ENCODE measurements around the gene ADD2.
"Not testable (repeated sequence)": the region's sequence is repeated elsewhere in the genome, so short reads cannot be mapped to it uniquely, and the experiment has no call there.

ADD2 gene

DNA sequence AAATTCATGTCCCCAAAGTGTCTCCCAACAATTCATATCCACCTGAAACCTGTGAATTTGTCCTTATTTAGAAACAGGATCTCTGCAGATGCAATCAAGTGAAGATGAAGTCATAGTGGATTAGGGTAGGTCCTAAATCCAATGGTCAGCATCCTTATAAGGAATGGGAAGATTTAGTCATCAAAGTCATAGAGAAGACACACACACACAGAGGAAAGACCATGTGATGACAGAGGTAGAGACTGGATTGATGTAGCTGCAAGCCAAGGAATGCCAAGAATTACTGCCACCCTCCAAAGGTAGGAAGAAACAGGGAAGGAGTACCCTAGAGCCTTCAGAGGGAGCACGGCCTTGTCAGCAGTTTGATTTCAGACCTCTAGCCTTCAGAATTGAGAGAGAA, 17.7 kb downstream of the ADD2 start:
- no peak for ATAC-seq

DNA sequence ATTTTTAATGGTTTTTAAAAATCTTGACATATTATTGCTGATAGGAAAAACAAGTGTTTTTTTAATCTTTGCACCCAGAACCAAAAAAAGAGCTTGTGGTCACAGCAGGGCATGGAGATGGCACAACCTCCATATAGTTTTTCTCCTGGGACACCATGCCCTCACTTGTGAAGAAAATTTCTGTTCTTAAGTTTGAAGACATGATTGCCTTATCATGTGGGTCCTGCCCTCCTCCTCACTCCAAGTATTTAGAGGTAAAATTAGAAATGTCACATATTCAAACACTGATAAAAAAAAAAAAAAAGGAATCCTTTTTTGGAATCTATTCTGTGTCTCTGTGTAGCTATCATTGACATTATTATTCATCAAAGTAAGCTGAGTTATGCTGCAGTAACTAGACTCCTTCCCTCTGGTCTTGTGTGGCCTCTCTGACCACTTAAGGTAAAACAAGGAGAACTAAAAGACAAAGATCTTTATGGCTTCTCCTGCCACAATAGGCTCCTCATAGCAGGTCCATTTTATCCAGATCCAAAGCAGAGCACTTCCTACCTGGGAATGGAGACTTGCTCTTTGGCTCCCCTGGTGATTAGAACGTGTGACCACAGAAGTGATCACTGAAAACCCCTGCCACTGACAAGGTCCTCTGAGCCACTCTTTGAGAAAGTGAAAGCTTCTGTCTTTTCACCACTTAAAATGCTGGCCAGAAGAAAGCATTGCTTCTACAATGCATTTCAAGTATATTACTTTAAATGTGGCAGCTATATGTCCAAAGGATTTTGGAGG, 19.8 kb downstream of the ADD2 start:
- no peak for ATAC-seq

DNA sequence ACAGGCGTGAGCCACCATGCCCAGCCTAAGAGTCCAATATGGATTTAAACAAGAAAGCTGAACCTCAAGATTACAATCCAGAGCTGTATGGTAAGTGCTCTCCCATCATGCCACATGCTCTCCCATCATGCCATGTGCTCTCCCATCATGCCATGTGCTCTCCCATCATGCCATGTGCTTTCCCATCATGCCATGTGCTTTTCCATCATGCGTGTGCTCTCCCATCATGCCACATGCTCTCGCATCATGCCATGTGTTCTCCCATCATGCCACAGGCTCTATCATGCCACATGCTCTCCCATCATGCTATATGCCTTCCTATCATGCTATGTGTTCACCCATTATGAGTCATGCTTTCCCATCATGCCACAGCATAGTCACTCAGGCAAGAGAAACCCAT, 20.7 kb downstream of the ADD2 start:
- no peak for ATAC-seq

DNA sequence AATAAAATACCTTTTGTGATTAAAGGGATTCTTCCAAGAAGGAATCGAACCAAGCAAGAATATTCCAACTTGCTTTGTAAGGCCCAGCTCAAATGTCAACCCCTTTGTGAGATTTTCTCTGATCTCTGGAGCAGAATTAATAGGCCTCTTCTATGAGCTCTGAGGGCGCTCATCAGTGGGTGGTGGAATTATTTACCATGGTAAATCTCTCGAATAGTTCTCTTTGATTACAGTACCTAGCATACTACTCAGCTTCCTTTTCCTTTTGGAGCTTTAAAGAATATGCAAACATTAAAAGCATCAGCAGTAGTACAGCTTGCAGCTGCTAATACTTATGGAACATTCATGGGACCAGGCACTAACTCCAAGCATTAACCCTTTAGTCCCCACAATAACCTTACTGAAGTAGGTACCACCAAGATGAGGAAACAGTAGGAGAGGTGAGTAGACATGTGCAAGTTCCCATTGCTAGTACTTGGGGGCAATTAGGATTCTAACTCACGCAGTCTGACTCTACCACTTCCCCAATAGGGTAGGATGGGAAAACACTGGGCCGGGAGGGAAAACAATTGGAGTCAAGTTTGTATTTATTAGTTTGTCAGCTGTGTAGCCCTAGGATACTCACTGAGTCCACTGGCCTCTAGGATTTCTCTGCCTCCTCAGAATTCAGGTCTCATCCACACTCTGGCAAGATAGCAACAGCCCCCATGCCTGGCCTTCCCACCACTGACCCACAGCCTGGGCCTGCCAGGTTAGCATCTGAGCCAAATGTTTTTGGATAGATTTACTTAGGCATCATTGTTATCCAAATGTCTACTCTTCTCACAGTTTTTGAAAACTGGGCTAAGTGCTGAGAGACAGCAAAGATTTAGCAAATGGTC, 21.7 kb downstream of the ADD2 start:
- no peak for ATAC-seq

DNA sequence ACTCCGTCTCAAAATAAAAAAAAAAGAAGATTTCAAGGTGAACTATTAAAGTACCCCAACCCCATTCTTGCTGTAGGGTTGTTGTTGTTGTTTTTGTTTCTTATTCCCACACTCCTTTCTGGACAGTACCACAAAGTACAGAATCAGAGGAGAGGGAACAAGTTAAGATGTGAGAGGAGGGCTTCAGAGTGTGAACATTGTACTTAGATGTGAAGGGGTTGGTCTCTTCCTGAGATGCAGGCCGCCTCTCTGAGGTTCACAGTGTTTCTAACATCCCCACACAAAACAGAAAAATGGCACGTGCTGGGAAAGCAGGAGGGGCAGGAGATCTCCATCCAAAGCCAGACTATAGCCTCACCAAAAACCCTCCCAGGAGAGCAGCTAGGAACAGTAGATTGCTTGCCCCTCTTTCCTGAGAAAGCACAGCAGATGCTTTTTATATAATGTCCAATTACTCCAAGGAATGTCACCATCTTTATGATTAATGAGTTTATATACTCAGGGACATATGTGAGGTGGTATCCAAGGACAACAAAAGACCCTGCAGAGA, 22.6 kb downstream of the ADD2 start:
- no peak for ATAC-seq

DNA sequence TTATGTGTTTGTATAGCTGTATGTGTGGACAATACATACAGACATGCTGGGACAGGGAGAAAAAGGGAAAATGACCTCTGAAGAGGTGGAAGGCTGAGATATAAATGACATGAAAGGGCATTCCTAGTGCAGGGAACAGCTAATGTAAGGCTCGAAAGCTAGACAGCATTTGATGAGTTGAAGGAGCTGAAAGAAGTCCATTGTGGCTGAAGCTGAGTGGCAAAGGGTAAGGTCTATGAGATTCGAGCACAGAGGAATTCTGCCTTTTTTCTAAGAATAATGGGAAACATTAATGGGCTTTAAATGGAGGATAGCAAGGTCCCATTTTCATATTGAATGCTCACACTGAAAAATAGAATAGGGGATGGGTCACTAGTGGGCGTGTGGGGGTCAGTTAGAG, 23.6 kb downstream of the ADD2 start:
- no peak for ATAC-seq

DNA sequence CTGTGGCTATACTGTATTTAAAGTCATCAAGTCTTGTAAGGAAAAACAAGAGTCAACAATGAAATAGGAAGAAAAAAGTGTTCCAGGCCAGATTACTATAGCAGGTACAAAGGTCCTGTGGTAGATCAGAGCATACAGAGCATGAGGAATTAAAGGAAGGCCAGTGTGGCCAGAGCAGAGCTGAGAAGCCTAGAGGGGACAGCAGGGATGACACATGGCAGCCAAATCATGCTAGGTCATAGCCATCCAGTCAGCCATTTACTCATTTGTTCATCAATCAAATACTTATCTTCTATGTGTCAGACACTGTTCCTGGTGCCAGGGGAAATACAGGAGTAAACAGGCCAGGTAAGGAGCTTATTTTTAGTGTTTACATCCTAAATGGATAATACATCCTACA, 24.3 kb downstream of the ADD2 start:
- ATAC-seq: no peak

DNA sequence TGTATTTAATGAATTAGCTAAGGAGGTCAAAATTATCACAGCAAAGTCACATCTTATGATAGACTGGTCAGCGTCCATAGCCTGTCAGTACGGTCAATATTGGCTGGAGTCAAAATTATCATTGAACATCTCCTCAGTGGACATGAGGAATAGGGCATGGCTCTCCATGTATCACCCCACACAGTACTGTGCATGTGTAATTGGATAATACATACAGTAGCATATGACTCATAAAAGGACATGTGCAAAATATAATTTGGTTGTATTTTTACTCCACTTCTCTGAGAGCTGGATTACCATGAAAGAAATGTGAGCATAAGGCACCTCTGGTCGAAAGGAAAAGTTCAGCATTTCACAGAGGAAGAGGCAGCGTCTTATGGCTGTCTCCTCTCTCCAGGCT, 24.9 kb downstream of the ADD2 start:
- no peak for ATAC-seq

DNA sequence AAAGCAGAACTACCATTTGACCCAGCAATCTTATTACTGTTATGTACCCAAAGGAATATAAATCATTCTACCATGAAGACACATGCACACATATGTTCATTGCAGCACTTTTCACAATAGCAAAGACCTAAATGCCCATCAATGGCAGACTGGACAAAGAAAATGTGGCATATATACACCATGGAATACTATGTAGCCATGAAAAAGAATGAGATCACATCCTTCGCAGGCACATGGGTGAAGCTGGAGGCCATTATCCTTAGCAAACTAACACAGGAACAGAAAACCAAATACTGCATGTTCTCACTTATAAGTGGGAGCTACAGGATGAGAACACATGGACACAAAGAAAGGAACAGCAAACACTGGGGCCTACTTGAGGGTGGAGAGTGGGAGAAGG, 28.5 kb downstream of the ADD2 start:
- ATAC-seq: not testable (repeated sequence)

DNA sequence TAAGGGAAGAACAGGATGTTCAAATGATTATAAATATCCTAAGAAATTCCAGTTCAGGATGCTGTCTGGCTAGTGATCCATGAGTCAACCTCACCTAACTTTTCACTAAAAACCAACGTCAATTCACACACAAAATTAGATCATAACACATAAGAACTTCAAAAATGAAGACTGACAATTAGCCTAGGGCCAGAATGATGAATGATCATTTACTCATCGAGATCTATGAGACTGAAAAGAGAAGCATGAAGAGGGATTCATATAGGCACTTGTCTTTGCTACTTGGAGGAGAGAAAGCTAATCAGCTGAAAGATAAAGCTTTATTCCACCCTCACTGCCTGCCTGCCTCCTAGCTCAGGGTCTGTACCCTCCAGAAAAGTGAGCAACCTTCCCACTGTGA, 29.8 kb downstream of the ADD2 start:
- ATAC-seq: no peak

DNA sequence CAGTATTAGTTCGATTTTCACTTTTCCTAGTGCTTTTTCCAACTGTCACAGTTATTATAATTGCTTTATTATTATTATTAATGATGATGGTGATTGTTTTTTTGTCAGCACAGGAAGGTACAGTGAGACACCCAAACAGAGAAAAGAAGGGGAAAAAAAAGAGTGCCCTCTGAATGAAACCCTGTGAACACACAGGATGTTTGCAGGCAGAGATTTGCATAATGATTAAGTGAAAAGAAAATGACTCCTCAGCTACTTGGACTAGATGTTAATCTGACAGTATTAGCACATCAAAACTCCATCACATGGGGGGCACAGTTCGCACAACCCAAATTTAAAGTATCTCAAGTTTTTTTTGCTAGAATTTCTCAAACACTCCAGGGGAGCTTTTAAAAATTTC, 32.9 kb downstream of the ADD2 start:
- no peak for ATAC-seq

DNA sequence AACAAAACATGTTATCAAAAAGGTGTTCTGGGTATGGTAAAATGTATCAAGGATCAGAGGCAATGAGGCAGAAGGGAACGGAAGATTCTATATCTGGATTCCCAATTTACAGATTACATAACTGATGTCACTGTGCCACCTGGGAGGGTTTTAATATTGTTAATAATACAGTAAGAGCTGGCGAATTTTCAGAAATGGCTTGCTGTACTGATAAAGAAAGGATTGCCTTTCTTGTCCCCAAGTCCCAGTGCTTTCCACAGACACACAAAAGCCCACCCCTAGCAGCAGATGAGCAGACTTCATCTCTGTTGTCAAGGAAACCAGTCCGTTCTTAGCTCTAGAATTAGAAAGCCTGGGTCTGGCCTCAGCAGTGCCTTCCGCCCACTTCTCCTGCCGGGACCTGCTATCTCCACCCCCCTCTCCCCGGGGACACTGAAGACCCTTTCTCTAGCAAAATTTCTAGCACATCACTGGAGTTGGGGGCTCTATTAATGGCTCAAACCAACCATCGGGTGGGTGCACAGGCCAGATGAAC, 34.3 kb downstream of the ADD2 start:
- ATAC-seq: no peak

DNA sequence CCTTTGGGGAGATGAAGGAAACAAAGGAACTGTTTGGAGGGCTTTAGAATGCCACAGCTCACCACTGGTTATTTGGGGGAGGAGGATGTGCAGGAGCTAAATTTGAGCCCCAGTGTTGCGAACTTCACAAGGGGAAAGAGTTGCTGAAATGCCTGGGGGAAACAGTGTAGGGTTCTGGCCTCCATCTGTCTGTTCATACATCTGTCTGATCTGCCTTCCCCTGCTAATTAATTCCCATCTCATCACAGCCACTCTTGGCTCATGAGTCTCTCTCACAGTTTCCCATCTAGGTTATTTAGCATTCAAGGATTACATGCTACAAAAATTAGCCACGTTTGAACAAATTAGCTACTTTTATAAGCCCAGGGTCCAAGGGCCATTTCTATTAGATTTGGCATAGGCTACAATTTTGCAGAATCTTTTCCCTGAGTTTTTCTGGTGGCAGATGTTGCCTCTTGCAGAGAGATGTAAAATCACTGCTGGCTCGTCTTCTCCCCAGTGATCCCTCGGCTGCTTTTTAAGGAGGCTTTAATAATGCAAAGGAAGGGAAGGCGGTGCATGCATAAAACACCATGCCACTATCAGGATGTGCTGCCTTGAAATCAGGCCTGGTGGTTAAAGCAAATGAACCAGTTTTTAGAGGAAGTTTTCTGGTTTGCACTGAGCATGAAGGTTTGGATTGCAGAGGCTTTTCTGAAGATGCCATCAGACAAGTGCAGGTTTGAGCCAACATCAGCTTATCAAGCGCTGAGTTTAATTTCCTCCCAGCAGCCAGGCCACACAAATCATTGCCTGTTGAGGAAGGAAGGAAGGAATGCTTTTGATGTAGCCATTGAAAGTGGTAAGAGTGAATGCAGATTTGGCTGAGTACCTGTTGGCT, 35.0 kb downstream of the ADD2 start:
- no peak for ATAC-seq

DNA sequence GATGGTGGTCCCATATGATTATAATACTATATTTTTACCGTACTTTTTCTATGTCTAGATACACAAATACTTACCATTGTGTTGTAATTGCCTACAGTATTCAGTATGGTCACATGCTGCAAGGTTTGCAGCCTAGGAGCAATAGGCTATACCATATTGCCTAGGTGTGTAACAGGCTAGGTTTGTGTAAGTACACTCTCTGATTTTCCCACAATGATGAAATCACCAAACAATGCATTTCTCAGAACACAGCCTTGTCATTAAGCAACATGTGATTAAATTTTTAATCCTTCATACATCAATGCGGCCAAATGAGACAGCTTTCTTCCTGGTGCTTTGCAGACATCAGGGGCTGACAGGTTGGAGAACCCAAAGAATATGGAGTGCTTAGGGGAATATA, 37.3 kb downstream of the ADD2 start:
- ATAC-seq: no peak

DNA sequence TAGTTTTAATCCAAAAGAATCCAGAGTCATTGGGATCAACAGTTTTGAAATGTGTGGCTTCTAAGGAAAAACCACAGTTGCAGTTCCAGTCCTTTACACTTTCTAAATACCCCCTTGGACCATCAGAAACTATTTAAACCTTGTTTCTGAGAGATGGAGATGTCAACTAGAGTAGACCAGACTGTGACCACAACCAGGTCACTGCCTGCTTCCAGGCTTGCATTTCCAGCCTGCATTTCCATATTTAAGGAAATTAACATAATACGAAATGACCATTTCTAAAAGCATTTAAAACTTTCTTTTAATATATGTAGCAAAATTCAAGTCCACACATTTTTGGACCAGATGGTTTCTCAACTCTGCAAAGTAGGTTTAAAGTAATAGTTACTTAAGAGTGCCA, 38.4 kb downstream of the ADD2 start:
- ATAC-seq: no peak

DNA sequence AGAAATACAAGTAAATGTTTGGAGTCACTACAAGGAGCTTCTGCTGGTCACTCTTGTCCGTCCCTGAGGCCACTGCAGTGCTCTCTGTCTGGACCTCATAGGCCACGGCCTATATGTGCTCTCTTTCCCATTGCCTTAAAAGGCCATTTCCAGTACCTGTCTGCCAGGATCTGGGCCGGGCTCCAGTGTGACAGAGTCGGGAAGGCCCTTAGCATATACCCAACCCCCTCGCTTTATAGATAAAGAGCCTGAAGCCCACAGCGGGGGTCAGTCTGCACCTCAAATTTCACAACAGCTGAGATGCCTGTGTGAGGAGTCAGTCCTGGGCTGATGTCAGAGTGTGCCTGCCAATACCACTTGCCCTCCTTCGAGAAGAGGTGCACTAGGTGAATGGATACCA, 39.9 kb downstream of the ADD2 start:
- ATAC-seq: no peak

DNA sequence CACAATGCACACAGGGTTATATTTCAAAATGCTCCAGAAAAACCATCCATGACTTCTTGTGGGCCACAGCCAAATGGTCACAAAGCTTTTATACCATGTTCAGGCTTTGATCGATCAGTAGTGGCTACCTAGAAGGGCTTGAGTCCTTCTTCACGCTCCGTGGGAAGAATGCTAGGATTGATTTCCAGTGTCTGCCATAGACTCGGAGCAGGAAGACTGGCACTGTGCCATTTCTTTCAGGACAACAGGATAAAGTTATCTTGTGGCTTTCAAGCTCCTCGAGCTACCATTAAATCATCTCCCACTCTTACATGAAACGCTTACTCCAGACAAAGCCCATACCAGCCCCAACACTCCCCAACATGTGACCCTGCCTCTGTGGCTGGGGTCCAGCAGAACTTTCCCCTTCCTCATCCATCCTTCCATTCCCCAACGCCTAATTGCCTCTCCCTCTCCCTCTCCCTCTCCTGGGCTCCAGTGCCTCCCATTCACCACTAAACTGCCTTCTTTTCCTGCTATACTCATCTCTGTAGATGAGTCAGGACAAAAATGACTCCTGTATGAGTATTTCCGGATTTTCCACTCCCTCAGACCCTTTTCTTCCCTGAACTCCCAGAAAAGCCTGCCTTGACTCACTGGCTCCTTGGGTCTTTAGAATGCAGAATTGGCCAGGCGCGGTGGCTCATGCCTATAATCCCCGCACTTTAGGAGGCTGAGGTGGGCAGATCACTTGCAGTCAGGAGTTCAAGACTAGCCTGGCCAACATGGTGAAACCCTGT, 40.9 kb downstream of the ADD2 start:
- no peak for ATAC-seq

DNA sequence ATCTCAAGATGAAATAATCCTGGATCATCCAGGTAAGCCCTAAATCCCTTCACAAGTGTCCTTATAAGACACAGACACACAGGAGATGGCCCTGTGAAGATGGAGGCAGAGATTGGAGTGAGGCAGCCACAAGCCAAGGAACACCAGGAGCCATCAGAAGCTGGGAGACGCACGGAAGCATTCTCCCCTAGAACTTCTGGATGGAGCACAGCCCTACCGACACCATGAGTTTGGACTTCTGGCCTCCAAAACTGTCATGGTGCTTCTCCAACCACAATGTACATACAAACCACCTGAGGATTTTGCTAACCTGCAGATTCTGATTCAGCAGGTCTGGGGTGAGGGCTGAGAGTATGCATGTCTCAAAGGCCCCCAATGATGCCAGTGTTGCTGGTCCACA, 42.5 kb downstream of the ADD2 start:
- no peak for ATAC-seq

DNA sequence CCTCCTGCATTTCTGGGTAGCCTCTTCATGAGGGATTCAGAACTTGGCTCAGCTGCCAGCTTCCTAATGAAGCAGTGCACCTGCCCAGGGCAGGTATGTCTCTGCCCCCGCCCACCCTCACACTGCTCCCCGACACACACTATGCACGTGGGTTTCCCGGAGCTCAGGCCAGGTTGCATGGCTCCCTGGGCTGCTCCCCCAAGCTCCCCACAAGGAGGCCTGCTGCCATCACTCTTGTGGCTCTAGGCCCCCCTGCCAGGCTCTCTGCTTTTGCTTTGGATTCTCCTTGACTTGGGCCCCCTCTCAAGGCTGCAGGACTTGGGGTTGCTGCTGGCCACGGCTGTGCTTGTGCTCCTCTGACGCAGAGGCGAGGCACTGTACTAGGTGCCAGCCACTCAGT, 43.6 kb downstream of the ADD2 start:
- no peak for ATAC-seq

DNA sequence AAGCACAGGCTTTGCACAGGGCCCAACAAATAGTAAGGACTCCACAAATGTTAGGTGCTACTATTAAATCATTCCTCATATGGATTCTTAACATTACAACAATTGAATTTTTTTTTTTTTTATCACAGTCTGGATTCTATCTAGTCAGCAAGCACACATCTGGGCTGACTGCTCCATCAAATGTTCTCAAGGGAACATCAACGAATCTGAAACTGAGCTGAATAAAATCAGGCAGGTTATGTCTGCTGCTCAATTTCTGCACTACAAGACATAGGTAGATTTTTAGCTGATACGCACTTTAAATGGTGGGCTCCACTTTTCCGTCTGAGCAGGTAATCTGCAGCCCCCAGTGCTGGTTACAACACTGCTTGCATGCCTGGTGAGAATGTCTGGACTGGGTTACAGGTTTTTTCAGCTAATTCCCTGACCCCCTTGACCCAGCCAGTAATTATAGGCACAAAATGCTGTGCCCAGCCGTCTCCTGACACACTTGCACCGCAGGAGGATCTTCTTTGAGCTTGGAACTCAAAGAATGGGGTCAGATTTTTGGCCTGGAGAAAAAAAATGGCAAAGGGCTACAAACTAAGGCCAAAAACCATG, 44.6 kb downstream of the ADD2 start:
- ATAC-seq: no peak

DNA sequence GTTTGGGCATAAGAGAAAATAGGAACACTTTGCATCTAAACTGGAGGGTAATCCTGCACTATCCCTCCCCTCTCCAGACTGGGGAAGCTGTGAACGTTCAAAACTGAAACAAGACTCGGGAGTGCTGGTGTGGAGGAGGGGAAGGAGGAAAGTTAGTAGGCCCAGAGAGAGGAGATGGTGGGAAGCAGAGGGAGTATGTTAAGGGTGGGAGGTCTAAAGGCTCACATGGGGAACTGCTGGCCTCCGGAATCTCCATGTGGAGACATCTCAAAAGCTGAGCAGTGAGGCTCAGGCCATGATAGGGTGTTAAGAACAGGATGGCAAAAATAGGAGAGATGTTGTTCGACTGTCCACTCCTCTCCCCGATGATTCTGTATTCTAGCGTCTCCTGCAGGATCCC, 47.9 kb downstream of the ADD2 start:
- no peak for ATAC-seq

Measured in activated CD4-positive, CD25-positive, alpha-beta regulatory T cell treated with anti-CD3 and anti-CD28 coated beads, Interleukin-2, amount 50 U/mL, for 24 hours (primary cell).